HG03442 (cell line): ENCODE data around the gene LRMDA.

Experiments
- ATAC-seq: cut with Tn5 transposase; IDR thresholded peaks from one replicate; pipeline ENCODE4 v1.9.1; 2021; ENCODE audit warnings: mild to moderate bottlenecking, moderate library complexity; ENCODE audit not compliant: unreplicated experiment

The LRMDA gene

DNA sequence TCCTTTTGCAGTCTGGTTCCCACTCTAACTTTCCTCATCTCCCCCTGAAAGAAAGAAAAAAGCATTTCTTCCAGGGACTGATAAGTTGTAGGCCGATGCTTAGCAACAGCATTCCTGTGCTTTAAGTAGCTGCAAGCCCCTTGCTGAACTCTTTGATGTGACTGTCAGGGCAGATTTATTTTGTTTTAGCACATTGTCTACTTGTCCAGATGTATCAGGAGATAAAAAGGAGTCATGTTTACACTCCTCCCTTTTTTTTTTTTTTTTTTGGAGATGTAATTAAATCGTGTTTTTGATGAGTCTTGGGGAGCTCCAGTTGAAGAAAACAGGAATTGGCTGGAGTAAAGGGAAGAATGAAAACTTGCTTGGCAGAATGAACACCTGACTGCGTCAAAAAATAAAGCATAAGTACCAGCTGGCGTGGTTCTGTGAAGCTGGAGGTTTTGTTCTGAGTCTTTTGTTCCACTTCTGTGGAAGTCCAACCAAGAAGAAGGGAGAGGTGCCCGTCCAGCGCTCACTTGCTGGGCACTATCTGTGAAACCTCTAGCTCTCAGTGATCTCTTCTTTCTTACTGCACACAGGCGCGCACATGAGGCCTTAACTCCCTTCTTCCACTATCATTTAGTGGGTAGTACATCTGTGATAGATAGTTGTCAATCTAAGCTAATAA is 871.7 kb downstream of the LRMDA start:
- ATAC-seq, result no peak

DNA sequence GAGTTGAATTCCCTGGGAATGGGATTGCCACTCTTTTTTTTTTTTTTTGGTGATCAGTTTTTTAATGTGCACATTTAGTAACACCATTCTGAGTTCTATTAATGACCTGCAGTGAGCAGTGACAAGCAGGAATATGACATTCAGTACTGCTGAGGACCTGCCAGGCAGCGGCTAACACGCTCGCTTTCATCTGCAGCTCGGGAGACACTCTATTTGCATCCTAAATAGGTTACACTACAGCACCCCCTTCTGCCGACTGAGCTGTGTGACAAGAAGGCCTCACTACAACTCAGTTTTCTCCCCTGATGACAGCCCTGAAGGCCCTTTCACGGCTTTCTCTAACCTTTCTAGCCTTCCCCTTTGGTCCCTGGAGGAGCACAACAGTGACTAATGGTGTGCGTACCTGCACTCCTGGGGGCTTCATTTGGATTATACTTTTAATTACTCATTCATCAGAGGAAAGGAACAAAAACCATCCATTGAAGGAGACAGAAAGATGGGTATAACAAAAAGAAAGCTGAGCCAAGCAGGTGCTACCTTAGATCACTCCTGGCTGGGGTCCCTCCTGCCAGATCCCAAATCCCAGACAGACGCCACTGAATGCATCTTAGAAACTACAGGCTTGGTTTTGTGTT is 872.4 kb downstream of the LRMDA start:
- ATAC-seq, result peak; percentile 82

DNA sequence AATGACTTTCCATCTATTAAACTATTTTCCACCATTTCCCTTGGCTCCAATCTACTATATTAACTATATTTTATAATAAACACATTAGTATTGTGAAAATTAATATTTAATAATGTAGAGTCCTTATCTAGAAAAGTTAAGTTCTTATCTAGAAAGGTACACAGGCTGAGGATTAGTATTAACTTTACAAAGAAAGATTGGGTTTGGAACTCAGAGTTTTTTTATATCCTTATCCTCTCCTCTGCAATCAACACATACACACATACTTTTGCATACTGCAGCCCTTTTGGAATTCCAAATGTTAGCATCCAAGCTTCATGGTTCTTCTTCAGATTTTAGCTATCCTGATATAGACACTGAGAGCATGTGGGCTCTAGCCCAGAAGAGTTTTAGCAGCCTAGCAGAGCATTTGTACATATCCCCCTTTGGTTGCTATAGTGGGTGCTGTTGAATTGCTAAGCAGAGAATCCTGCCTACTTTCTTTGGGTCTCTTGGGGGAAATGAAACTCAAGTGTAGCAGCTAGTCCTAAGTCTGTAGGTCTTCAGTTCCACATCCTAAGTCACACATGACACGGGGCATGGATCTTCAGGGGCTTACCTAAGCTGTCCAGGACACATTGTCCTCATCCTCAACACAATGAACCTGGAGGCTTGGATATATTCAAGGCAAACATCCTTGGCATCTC is 874.6 kb downstream of the LRMDA start:
- ATAC-seq, result no peak

DNA sequence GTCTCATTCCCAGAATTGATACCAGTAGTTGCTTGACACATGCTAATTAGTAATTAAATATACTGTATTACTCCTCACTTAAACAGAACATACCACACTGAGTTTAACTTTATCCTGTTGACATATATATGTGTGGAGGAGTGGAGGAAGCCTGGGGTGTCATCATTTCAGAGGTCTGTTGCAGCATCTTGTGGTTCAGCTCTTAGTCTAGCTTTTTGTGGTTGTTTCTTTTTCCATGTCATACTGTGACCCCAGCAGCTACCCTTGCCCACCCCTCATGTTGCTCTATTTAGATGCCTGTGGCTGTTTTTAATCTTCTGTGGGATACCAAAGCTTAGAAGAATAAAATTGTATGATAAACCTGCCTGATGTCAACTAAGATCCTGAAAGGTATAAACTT is 875.4 kb downstream of the LRMDA start:
- ATAC-seq, result no peak

DNA sequence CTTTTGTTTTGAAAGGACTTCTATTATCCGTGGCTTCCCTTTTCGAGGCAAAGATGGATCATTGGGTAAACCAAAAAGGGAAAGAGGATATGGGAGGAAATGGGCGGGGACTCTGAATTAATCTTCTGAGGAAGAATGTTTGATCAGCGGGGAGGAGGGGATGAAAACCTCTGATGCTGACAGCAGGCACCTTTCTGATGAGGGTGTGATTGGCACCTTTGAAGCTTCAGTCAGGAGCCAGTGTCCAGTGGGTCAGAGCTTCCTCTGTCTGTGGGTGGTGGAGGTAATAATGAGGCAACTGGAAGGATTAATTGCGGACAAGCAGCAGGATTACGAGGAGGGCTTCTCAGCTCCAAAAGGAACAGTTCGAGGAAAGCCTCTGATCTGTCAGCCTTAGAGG is 877.6 kb downstream of the LRMDA start:
- ATAC-seq, result no peak

DNA sequence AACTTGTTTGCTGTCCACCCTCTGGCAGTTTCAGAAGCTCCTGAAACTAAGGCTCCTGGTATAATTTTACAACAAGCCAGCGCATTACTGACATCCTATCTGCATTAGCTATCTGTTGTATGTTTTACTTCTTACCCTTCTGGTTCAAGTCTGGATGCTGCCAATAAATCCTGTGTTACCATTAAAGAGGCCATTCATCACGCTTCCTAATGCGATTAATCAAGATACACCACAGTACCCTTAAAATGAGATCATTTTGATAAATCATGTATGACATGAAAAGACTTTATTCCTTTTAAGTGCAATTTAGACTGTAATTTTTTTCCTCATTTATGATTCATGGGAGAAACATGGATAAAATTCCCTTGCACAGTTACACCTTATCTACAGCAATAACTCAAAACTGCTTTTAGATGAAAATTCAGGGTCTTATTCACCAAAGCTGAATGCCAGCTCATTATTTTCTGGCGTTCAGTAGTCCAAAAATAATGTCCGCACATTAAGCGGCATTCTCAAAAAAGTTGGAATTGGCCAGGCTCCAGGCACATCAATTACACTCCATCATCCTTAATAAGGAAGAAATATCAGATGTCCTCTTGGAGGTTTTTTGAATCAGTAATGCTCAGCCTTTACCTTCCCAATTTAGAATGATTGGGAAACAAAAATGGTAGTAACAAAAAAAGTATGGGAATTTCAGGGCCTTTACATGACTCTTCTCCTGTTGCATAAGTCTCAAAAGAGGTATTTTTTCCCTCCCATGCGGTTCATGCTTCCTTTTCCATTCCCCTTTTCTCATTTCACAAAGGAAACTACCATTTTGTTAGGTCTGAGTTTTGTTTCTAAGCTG is 878.5 kb downstream of the LRMDA start:
- ATAC-seq, result no peak

DNA sequence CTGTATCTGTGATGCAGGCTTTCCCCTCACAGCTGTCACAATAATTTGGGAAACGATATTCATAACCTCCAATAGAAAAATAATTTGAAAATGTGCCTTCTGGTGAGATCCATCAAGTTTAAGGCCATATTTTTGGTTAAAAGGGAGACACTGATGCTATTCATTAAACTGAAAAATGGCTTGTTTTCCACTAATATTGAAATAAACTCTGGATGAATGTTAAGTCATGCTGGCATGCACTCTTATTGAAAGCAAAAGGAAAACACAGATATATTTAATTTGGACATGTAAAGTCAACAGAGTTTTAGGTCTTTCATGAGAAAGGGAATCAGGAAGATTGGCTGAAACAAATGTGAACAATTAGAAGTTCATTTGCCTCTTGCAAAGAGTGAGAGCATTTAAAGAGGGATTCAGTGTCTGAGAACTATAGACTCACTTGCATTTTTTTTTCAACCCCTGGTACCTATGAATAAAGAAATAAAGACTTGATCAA is 879.2 kb downstream of the LRMDA start:
- ATAC-seq, result no peak

DNA sequence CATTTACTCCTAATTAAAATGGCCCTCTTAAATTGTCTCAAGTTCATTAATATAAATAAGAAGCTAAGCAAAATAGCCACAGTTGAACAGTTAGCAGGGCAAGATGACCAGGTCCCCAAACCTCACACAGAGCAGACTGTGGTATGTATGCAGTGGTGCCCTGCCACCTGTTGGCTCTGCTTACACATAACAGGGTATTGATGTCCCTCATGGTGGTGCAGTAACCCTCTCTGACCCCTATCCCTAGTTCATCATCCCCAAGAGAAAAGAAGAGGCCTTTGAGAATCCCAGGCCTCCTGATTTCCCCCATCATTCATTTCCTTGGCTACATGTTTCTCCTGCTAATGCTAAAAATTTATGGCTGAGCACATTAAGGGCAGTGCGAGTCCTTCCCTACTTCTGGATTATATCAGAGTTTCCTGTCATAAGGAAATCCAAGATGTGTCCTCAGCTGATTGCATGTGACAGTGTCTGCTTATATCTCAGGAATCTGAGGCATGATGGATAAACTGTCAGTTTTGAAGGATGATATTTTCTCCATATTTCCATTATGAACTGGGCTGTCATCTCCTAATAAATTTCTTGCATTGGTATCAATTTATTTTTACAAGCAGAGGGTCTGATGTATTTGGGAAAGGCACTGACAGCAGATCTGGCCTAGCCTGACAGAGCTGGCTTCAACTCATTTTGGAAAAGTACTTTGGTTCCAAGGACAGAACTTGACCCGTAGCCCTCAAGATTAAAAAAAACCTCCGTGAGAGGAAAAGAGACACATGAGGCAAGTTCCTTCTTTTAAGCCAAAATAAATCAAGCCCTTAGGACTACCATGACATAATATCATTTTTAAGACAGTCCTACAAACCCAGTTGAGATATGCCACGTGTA is 880.6 kb downstream of the LRMDA start:
- no peak for ATAC-seq

DNA sequence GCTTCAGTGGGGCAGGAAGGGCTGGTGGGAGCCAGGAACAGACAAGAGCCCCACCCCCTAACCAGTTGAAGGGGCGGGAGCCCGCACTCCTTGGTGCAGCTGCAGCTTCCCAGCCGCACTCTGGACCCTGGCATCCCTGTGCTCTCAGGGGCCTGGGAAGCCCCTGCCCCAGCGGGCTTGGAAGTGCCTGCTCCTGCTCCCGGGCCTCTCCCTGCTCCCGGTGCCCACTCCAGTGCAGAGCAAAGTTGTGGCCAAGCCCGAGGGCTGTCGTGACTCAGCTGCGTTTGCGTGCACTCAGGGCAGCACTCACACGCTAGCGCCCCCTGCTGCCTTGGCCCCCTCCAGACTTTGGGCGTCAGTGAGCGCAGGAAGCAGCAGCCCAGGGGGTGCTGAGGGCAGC is 883.8 kb downstream of the LRMDA start:
- no peak for ATAC-seq

DNA sequence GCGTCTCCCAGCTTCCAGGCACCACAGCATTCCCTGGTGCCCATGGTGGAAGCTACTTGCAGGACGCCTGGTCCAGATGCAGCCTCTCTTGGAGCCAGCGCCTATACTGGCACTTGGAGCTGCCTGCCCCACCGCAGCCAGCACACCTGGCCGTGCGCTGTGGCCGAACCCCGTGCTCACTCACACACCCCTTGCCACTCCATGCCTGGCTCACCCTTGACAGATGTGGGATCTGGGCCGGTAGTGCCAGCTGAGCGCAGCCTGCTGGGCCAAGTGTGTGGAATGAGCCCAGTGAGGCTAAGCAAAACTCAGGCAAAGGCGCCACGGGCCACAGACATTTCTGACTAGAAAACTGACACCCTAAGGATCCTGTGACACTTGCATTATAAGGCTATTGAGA is 884.8 kb downstream of the LRMDA start:
- no peak for ATAC-seq

DNA sequence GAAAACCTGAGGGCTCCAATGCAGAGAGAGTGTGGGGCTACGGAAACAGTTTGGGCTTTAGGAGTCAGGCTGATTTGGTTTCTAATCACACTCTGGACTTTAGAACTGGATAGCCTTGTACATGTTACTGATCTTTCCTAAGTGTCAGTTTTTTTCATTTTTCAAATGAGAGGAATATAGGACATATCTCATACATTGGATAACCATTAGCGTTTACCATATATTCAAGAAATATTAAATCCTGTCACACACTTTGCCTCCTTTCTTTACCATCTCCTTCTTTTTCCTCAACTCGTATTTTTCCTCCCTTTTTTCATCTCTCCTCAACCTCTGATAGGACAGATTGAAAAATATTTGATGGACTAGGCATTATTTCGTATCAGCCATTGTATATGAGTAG is 885.7 kb downstream of the LRMDA start:
- ATAC-seq, result no peak

DNA sequence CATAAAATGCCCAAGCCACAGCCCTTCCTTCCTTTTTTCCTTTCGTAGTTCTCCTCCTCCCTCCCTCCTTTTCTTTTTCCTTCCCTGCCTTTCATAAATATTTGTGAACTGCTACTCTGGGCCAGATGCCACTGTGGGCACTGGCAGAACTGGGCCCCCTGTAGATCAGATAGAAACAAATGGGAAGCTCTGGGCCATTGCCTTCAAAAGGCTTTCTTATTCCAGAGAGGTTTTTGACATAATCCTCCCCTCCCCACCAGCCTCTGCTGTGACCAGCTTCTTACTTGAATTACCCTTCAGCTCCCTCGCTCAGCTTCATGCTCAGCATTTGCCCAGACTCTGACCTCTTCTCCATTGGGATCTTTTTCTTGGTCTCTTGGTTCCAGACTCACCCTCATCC is 886.8 kb downstream of the LRMDA start:
- ATAC-seq, result no peak

DNA sequence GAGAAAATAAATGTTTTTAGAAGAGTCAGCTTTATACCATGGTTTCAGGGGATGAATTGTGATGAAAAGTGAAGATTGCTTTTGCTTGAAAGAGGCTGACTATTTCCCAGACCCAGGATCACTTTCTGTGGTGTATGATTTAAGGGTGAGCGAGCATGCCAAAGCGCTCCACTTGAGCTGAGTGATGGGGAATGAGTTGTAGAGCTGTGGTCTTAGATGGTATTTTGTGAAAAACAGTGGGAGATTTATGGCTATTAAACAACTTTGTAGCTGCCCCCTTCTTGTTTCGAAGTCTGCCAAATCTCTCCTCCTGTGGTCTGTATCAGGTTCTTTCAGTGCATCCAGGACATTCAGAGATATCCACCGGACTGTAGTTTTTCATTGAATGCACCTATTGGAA is 888.2 kb downstream of the LRMDA start:
- no peak for ATAC-seq

DNA sequence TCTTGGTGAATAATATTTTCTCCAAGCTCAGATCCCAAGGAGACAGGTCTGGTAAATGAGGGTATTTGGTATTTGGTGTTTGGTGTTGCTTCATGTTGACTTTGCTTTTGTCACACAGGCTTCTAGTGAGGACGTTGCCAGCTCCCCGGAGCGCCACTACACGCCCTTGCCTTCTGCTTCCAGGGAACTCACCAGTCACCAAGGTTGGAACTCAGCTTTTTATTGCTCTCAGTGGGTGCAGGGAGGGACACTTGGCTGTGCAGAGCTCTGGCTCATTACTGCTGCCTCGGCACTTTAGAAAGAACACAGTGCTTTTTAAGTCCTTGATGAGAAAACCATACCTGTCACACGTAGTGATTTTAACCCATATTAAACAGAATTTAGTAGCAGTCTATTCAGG is 892.9 kb downstream of the LRMDA start:
- no peak for ATAC-seq

DNA sequence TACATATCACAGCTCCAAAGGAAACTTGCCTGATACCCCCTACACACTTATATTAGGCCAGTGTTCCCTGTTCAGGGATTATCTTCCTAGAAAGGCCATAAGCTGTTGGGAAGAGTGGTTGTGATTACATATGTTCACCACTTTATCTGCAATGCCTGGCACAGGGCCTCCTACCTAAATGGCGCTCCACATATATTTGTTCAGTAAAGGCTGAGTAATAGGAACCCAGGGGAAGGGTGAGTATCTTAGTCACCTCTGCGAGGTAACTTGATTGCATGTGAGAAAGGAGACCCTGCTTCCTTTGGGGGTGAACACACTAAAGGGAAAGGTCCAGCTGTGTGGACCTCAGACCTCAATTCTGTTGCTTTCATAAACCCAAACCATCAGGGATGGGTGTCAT is 896.0 kb downstream of the LRMDA start:
- no peak for ATAC-seq

DNA sequence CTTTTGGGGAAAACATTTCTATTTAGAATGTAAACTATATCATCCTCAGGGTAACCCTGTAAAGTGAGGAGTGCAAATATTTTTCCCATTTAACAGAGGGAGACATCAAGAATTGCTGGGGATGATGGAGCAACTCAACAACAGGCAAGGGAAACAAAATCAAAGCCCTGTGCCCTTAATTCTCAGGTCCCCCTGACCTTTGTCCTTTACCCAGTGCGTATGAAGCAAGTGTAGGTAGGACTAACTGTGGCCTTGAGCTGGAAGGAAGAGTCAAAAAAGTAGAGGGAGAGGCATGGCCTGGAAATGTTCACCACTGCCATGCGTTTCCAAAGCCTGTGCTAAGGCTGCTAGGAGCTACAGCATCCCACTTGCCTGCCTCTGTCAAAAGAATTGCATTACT is 896.9 kb downstream of the LRMDA start:
- no peak for ATAC-seq

DNA sequence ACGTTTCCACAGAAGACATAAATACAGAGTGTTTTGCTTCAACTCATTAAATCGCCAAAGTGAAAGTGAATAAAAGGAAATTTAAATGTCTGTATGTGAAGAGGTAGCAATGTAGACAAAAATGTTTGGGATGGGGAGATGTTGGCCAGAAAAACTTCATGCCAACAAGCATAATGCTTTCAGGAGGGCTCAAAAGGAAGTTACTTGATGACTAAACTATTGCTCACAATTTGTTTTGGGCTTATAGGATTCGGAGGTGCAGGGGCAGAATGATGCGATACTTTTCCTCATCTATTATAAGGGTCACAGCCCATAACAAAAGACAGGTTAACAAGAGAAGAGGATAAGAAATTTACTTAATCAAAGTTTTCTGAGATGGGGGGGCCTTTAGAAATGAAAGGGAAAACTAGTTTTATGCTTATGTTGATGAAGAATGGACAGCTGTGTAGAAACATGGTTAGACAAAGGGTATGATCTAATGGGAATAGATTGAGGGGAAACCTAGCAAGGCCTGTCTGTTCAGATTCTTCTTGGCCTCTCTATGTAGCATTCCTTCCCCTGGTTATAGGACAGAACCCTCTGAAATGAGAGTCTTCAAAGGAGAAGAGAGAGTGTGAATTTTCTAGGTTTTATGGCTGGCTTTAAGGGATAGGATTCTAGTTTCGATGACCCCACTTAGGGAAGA is 898.6 kb downstream of the LRMDA start:
- no peak for ATAC-seq

DNA sequence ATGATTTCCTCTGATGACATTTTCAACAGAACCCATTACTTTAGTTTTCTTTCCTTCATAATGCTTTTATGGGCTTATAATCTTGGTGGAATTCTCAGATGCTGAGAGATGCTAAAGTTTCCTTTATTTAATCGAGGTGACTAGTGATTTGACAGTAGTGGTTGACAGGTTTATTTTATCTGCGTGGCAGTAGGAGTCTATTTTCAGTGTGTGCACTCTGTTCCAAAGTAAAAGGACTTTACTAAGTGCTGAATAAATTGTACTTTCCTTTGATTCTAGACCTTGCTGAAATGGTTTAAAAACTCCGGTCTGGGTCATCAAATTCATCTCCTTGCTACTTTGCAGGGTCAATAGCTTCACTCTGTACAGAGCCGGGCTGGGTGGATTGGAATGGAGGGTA is 900.3 kb downstream of the LRMDA start:
- no peak for ATAC-seq

DNA sequence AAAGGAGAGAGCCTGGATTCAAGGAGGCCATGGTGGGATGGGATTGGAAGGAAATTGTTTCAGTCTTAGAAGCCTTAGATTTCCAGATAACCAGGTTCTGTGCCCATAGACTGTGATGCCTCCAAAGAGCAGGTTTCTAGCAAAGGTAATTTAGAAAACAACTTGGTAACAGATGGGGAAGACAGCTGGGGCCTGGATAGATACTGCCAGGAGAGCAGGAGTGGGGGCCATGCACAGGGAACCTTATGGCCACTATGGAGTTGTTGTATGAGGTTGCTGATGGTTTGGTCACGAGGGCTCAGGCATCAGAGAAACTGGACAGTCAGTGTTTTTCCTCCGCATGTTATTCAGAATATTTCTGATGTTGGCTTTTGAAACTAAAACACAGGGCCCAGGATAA is 901.9 kb downstream of the LRMDA start:
- no peak for ATAC-seq

DNA sequence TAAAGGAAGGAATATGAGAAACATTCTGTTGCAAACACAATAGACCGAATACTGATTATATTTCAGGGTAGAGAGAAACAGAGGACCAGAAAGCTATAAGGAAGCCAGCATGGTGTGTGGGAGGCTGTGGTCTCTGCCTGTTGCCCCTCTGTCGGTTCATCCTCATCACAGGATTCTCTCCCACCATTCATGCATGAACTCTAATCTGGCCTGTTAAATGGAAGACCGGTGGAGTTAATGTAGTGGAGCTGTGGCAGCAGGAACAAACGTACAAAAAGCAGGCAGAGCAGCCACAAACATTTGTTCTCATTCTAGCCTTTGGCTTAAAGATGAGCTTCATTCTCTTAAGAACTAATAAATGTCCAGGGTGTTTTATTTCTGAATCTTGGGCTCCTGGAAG is 902.4 kb downstream of the LRMDA start:
- no peak for ATAC-seq
